Stomach (tissue), 9 donors: ENCODE results near the gene SDK2. TPM values are rescaled to one million over a fixed set of nuclear protein-coding genes. Genes with fewer than 3 reads are reported as not detected.

Experiments used
- DNase-seq, 2 donors: peaks; one replicate each; pipeline versions ENCODE4 v3.0.0 to v3.0.0-alpha.2; 2013 to 2019
- H3K27ac ChIP-seq, 5 donors: fragments of 200-600 bp in 4 of 5; sonication (generic) in 4 of 5; one replicate each; pipeline ENCODE4 v1.5.1; 2013 to 2019; ENCODE audit warnings: mild to moderate bottlenecking in 1 of 5, moderate library complexity in 1 of 5
- H3K27me3 ChIP-seq, 3 donors: fragments of 200-600 bp; sonication (generic); one replicate each; pipeline ENCODE4 v1.5.1; 2017 to 2019; ENCODE audit warnings: mixed run types in 1 of 3
- H3K36me3 ChIP-seq, 4 donors: fragments of 200-600 bp; sonication (generic); 1 replicate in 3 of 4; 2 replicates in 1 of 4; pipeline ENCODE4 v1.5.1; 2016 to 2019
- H3K4me1 ChIP-seq, 4 donors: fragments of 200-600 bp; sonication (generic); one replicate each; pipeline ENCODE4 v1.5.1; 2016 to 2019
- H3K4me3 ChIP-seq, 4 donors: fragments of 200-600 bp; sonication (generic) in 3 of 4; one replicate each; pipeline ENCODE4 v1.5.1; 2016 to 2019; ENCODE audit warnings: mild to moderate bottlenecking in 1 of 4
- H3K9me3 ChIP-seq, 4 donors: fragments of 200-600 bp; sonication (generic); one replicate each; pipeline ENCODE4 v1.5.1; 2016 to 2019
- EP300 ChIP-seq: sonication (generic); formaldehyde crosslinking; IDR thresholded peaks from one replicate; pipeline ENCODE4 v1.6.1; 2017; ENCODE audit warnings: antibody characterized with exemption
- POLR2A ChIP-seq, 4 donors: fragments of 450-650 bp; IDR thresholded peaks; one replicate each; pipeline ENCODE4 v1.6.1; 2016; ENCODE audit warnings: antibody characterized with exemption in 4 of 4, control low read depth in 2 of 4, mild to moderate bottlenecking in 1 of 4, moderate library complexity in 1 of 4
- POLR2AphosphoS5 ChIP-seq, 3 donors: sonication (generic); formaldehyde crosslinking; IDR thresholded peaks; one replicate each; pipeline ENCODE4 v1.6.1; 2016; ENCODE audit warnings: antibody characterized with exemption in 3 of 3
- WGBS, 5 donors: extraction: QIAGEN DNeasy Blood & Tissue Kit in 3 of 5; methylation state at CpG; one replicate each; pipeline versions ENCODE4 v1.1.5 to v1.1.7; 2013 to 2018; 5-methylcytosine and 5-hydroxymethylcytosine counted together
- intact Hi-C: fragments of 100-400 bp; cut with DNase I; formaldehyde crosslinking; loops from one replicate; pipeline ENCODE4 v1.15.1; 2023; ENCODE audit warnings: low total_unique reads
- polyA plus RNA-seq, 3 donors: library from polyadenylated mRNA; stranded (reverse); fragments of 200-250 nt; gene quantifications; one replicate each; pipeline ENCODE4 v1.2.3, GENCODE V29; 2013
- total RNA-seq, 5 donors: library from RNA; depleted of rRNA; stranded (reverse); fragments of >200 nt; gene quantifications; one replicate each; pipeline versions ENCODE4 v1.1.0 to v1.2.3, GENCODE V29; 2014 to 2016
- TF ChIP-seq, protein P1 (sequence below), 7 experiments: fragments of 450-650 bp in 4 of 7; fragments of 200-600 bp in 3 of 7; sonication (generic) in 3 of 7; IDR thresholded peaks; one replicate each; pipeline ENCODE4 v1.5.1; 2016 to 2019; ENCODE audit warnings: antibody characterized with exemption in 7 of 7, control low read depth in 2 of 7, mild to moderate bottlenecking in 1 of 7
- donor health status: healthy with polysubstance abuse.
- donor health status: Bipolar disorder and iron deficiency.
- donor health status: healthy.

The SDK2 gene
- total and polyA plus RNA-seq, 8 donors: under 0.01 to 9.6 (median 0.44) TPM; not detected in 1

GRCh38 chr17:73632513-73632912 lies 11.7 kb downstream of the SDK2 start:
- Histone ChIP-seq H3K9me3 (no peaks in the 10 kb centered on the region), H3K27me3 (peaks cover 0 to 12% (median 4%) of the 10 kb centered on the region in 3 donors), H3K27ac (no peak overlapping the region), H3K36me3 (no peaks in the 10 kb centered on the region), H3K4me3 (no peak overlapping the region), H3K4me1 (no peaks in the 10 kb centered on the region)
- no peak for DNase-seq
- WGBS, 5 donors: 71 to 86% (median 79%) methylated on average over 2 of the region's 2 CpGs
- intact Hi-C loops: no loop called here
- TF ChIP-seq, protein P1, sequence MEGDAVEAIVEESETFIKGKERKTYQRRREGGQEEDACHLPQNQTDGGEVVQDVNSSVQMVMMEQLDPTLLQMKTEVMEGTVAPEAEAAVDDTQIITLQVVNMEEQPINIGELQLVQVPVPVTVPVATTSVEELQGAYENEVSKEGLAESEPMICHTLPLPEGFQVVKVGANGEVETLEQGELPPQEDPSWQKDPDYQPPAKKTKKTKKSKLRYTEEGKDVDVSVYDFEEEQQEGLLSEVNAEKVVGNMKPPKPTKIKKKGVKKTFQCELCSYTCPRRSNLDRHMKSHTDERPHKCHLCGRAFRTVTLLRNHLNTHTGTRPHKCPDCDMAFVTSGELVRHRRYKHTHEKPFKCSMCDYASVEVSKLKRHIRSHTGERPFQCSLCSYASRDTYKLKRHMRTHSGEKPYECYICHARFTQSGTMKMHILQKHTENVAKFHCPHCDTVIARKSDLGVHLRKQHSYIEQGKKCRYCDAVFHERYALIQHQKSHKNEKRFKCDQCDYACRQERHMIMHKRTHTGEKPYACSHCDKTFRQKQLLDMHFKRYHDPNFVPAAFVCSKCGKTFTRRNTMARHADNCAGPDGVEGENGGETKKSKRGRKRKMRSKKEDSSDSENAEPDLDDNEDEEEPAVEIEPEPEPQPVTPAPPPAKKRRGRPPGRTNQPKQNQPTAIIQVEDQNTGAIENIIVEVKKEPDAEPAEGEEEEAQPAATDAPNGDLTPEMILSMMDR (IDR thresholded peaks at IDR 0.05): no peak
- no peak for TF ChIP-seq POLR2AphosphoS5 (IDR thresholded peaks at IDR 0.05)
- no peak for TF ChIP-seq POLR2A (IDR thresholded peaks at IDR 0.05)
- TF ChIP-seq EP300: no peak

DNA sequence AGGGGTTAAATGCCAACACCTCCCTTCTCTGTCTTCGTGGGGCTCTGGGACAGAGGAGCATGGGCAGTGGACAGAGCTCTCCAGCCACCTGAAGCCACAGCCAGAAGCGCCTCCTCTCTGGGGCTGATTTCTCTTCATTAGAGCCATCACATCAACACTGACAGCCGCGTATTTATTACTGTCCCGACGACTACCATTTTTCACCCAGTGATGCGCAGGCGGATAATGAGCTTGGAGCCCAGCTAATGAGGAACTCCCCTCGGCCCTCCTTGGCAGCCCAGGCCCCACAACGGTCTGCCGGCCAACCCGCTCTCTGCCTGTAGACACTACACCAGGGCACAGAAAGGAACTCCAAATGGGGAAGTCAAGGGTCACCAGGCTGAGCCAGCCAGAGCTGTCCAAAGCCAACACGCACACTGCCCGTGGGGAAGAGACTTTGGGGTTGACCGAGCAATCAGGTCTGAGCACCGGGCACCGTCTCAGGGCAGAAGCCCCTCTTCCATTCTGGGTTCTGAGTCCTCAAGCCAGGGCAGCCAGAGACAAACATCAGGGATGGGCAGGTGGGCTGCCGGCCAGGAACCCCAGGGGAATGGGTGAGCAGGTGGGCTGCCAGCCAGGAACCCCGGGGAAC lies 13.2 kb downstream of the SDK2 start:
- Histone ChIP-seq H3K4me1 (no peaks in the 10 kb centered on the region), H3K4me3 (no peak overlapping the region), H3K27ac (no peak overlapping the region), H3K27me3 (peaks cover 0 to 7% (median 4%) of the 10 kb centered on the region in 3 donors), H3K36me3 (no peaks in the 10 kb centered on the region), H3K9me3 (no peaks in the 10 kb centered on the region)
- 75 to 86% (median 81%) methylated on average over 15 to 19 of the region's 19 CpGs for WGBS, 5 donors
- DNase-seq: no peak
- intact Hi-C loops: no loop called here
- TF ChIP-seq, protein P1 (IDR thresholded peaks at IDR 0.05): no peak
- TF ChIP-seq POLR2AphosphoS5 (IDR thresholded peaks at IDR 0.05): no peak
- TF ChIP-seq EP300: no peak
- TF ChIP-seq POLR2A (IDR thresholded peaks at IDR 0.05): no peak

GRCh38 chr17:73630531-73630930 lies 13.7 kb downstream of the SDK2 start:
- intact Hi-C loops: no loop called here
- peak in 1 of 2 donors; percentile 49 for DNase-seq
- 80 to 88% (median 85%) methylated on average over 6 of the region's 6 CpGs for WGBS, 5 donors
- H3K9me3 ChIP-seq: no peaks in the 10 kb centered on the region
- H3K27ac ChIP-seq: no peak overlapping the region
- H3K27me3 ChIP-seq: peaks cover 0 to 7% (median 4%) of the 10 kb centered on the region in 3 donors
- H3K4me3 ChIP-seq: no peak overlapping the region
- H3K36me3 ChIP-seq: no peaks in the 10 kb centered on the region
- TF ChIP-seq, protein P1 (IDR thresholded peaks at IDR 0.05): no peak
- TF ChIP-seq POLR2AphosphoS5 (IDR thresholded peaks at IDR 0.05) (no peak), EP300 (no peak), POLR2A (IDR thresholded peaks at IDR 0.05) (no peak)
- H3K4me1 ChIP-seq: no peaks in the 10 kb centered on the region

DNA sequence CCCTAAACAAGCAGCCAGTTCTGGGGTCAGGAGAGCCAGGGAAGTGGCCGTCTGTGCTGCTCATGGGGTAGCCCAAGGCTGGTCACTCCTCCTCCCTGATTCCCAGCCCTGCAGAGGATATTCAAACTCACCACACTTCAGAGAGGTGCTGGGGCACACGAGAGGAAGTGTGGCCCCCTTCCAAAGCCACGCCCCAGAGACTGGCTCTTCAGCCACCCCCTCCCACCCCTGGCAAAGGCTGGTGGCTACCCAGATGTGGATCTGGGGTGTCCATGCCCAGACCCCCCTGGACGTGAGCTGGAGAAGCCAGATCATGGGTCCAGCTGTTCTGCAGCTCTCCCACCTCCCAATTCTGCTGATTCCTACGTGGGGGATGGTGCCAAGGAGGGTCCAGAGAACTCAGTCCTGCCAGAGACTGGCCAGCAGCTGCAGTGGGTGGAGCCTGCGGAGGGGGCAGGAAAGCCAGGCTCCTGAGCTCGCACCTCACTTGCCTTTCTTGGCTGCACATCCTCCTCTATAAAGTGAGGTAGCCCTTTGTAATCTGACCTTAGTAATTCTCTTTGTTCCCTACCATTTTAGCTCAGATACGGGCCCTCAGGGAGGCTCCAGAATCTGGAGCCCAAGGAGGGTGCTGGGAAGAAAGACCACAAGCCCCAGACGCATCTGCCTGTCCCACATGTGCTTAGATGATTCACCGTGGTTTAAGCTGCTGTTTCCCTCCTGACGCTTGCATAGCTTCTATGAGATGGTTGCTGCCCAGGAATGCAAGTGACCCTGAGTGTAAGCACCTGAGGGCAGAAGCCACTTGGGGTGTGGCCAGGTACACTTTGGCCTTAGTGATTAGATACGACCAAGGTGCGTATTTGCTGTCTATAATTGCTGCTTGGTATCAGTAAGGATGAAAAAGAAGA lies 15.3 kb downstream of the SDK2 start:
- no peak overlapping the region for H3K27ac ChIP-seq
- 57 to 74% (median 60%) methylated on average over 10 to 13 of the region's 13 CpGs for WGBS, 5 donors
- intact Hi-C loops: no loop called here
- H3K36me3 ChIP-seq: no peaks in the 10 kb centered on the region
- H3K27me3 ChIP-seq: peaks cover 0 to 7% (median 4%) of the 10 kb centered on the region in 3 donors
- no peak overlapping the region for H3K4me3 ChIP-seq
- DNase-seq: no peak
- no peaks in the 10 kb centered on the region for H3K4me1 ChIP-seq
- TF ChIP-seq POLR2A (IDR thresholded peaks at IDR 0.05) (no peak), EP300 (no peak), POLR2AphosphoS5 (IDR thresholded peaks at IDR 0.05) (no peak)
- TF ChIP-seq, protein P1 (IDR thresholded peaks at IDR 0.05): no peak
- no peaks in the 10 kb centered on the region for H3K9me3 ChIP-seq
